HepG2 (cell line): Measurements from ENCODE around the gene DSTN. TPM values are rescaled to one million over a fixed set of nuclear protein-coding genes. Genes with fewer than 3 reads are reported as not detected.

Source experiments
- AGO1 ChIP-seq: fragments of 200-400 bp; formaldehyde crosslinking; IDR thresholded peaks from 2 replicates; pipeline ENCODE4 v1.6.1; 2017; ENCODE audit warnings: mild to moderate bottlenecking, low read depth, low read length, moderate library complexity; ENCODE audit not compliant: poor library complexity, severe bottlenecking
- MEIS2 ChIP-seq: sonication (generic); formaldehyde crosslinking; IDR thresholded peaks from 2 replicates; pipeline ENCODE4 v1.9.0; 2021; ENCODE audit warnings: mild to moderate bottlenecking, missing genetic modification reagents
- NR2C2 ChIP-seq: sonication (generic); formaldehyde crosslinking; IDR thresholded peaks from 2 replicates; pipeline ENCODE4 v1.4.0; 2020; ENCODE audit warnings: missing genetic modification reagents, mild to moderate bottlenecking, moderate library complexity, borderline replicate concordance
- RBM22 ChIP-seq: fragments of 200-400 bp; formaldehyde crosslinking; optimal IDR thresholded peaks from 2 replicates; pipeline ENCODE3; 2017; ENCODE audit warnings: mild to moderate bottlenecking, low read length, moderate library complexity
- SRY ChIP-seq: sonication (generic); formaldehyde crosslinking; IDR thresholded peaks from 2 replicates; pipeline ENCODE4 v1.8.0; 2022; ENCODE audit warnings: mild to moderate bottlenecking, missing genetic modification reagents
- ZNF382 ChIP-seq: sonication (generic); formaldehyde crosslinking; IDR thresholded peaks from 2 replicates; pipeline ENCODE4 v1.5.0; 2020; ENCODE audit warnings: missing genetic modification reagents, mild to moderate bottlenecking, borderline replicate concordance
- ZNF605 ChIP-seq: sonication (generic); formaldehyde crosslinking; IDR thresholded peaks from 2 replicates; pipeline ENCODE4 v1.8.0; 2022; ENCODE audit warnings: mild to moderate bottlenecking, missing genetic modification reagents
- ZSCAN21 ChIP-seq: sonication (generic); formaldehyde crosslinking; IDR thresholded peaks from 2 replicates; pipeline ENCODE4 v1.8.0; 2022; ENCODE audit warnings: mild to moderate bottlenecking, missing genetic modification reagents, moderate library complexity, borderline replicate concordance
- polyA plus RNA-seq, 8 experiments: library from polyadenylated mRNA; depleted of rRNA in 3 of 8; stranded (reverse) in 7 of 8; unstranded in 1 of 8; fragments of >200 nt; fragmentation: Illumina TruSeq in 4 of 8; extraction: Trizol in 4 of 8; gene quantifications; 2 replicates each; pipeline versions ENCODE4 v1.2.1 to v1.2.3, GENCODE V29; 2011 to 2016; ENCODE audit warnings: low read depth in 4 of 8, missing spikeins in 1 of 8, mixed read lengths in 1 of 8; ENCODE audit not compliant: insufficient read depth in 1 of 8
- total RNA-seq, 5 experiments: library from RNA; depleted of rRNA; stranded (reverse); fragments of >200 nt; fragmentation: Illumina TruSeq; extraction: Trizol; gene quantifications; 2 replicates each; pipeline ENCODE4 v1.2.3, GENCODE V29; 2016; ENCODE audit warnings: low read depth in 1 of 5
- TF ChIP-seq, protein P1 (sequence below): sonication (generic); formaldehyde crosslinking; IDR thresholded peaks from 2 replicates; pipeline ENCODE4 v1.4.0; 2020; ENCODE audit warnings: mild to moderate bottlenecking, low read depth, missing genetic modification reagents
- TF ChIP-seq, protein P2 (sequence below): sonication (generic); formaldehyde crosslinking; IDR thresholded peaks from 2 replicates; pipeline ENCODE4 v1.4.0; 2020; ENCODE audit warnings: missing genetic modification reagents
- TF ChIP-seq, protein P3 (sequence below): sonication (generic); formaldehyde crosslinking; IDR thresholded peaks from 2 replicates; pipeline ENCODE4 v1.5.1; 2020; ENCODE audit warnings: mild to moderate bottlenecking, missing genetic modification reagents, borderline replicate concordance
- TF ChIP-seq, protein P4 (sequence below): sonication (generic); formaldehyde crosslinking; IDR thresholded peaks from 2 replicates; pipeline ENCODE4 v1.4.0; 2020; ENCODE audit warnings: missing genetic modification reagents
- TF ChIP-seq, protein P5 (sequence below): sonication (generic); formaldehyde crosslinking; IDR thresholded peaks from 2 replicates; pipeline ENCODE4 v1.4.0; 2020; ENCODE audit warnings: missing genetic modification reagents
- TF ChIP-seq, protein P6 (sequence below): sonication (generic); formaldehyde crosslinking; IDR thresholded peaks from 2 replicates; pipeline ENCODE4 v1.4.0; 2020; ENCODE audit warnings: mild to moderate bottlenecking, missing genetic modification reagents

Gene DSTN
- total and polyA plus RNA-seq, 2 of the 13 experiments (the other 11 are each of a cell fraction or from before 2014, with no cell fraction given), result 27.6 to 106 TPM

DNA sequence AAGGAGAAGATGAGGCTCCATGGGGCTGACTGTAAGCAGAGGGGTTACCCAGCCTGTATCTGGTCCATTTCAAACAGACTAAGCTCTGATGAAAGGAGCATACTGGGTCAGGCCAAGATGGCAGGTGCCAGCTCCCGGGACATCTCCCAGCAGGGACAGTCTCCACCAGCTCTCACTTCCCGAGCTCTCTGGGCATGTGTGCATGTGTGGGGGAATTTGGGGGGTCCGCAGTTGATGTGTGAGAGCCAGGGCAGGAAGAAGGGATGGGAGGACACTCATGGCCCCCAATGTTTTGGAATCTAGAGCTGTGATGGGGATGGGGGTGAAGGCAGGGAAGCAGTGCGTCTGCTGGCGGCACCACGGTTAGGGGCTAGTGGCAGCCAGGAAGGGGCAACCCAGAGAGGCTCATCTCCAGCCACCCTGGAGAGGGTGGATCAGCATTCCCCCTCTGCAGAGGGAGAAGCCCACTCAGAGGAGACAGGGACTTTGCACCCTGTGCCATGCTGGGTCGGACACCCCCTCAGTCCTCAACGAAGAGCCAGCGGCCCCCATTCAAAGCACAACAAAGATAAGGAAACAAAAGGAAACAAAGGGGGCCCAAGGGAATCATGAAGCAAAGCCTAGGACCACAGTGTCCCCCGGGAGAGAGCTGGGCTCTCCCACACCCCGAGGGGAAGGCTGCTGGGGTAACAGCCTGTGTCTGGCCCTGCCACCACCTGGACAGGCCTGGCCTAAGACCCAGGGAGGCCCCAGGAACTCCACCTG lies 52.4 kb downstream of the DSTN start (continued):
- TF ChIP-seq, protein P1, sequence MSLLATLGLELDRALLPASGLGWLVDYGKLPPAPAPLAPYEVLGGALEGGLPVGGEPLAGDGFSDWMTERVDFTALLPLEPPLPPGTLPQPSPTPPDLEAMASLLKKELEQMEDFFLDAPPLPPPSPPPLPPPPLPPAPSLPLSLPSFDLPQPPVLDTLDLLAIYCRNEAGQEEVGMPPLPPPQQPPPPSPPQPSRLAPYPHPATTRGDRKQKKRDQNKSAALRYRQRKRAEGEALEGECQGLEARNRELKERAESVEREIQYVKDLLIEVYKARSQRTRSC (CRISPR knock-in tag), result no peak
- TF ChIP-seq NR2C2 (CRISPR knock-in tag), result 0 out of 2 replicates have a peak, but pooled peaks have one; percentile 23
- TF ChIP-seq SRY (CRISPR knock-in tag), result no peak
- no peak for TF ChIP-seq ZSCAN21
- TF ChIP-seq ZNF382 (CRISPR knock-in tag), result no peak
- TF ChIP-seq, protein P2, sequence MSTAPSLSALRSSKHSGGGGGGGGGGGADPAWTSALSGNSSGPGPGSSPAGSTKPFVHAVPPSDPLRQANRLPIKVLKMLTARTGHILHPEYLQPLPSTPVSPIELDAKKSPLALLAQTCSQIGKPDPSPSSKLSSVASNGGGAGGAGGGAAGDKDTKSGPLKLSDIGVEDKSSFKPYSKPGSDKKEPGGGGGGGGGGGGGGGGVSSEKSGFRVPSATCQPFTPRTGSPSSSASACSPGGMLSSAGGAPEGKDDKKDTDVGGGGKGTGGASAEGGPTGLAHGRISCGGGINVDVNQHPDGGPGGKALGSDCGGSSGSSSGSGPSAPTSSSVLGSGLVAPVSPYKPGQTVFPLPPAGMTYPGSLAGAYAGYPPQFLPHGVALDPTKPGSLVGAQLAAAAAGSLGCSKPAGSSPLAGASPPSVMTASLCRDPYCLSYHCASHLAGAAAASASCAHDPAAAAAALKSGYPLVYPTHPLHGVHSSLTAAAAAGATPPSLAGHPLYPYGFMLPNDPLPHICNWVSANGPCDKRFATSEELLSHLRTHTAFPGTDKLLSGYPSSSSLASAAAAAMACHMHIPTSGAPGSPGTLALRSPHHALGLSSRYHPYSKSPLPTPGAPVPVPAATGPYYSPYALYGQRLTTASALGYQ (CRISPR knock-in tag), result no peak
- no peak for TF ChIP-seq MEIS2 (CRISPR knock-in tag)
- peak; percentile 8 for TF ChIP-seq RBM22
- TF ChIP-seq AGO1, result no peak
- TF ChIP-seq ZNF605, result no peak
- TF ChIP-seq, protein P3, sequence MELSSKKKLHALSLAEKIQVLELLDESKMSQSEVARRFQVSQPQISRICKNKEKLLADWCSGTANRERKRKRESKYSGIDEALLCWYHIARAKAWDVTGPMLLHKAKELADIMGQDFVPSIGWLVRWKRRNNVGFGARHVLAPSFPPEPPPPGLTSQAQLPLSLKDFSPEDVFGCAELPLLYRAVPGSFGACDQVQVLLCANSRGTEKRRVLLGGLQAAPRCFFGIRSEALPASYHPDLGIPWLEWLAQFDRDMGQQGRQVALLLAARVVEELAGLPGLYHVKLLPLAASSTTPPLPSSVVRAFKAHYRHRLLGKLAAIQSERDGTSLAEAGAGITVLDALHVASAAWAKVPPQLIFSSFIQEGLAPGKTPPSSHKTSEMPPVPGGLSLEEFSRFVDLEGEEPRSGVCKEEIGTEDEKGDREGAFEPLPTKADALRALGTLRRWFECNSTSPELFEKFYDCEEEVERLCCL (CRISPR knock-in tag), result no peak
- TF ChIP-seq, protein P4, sequence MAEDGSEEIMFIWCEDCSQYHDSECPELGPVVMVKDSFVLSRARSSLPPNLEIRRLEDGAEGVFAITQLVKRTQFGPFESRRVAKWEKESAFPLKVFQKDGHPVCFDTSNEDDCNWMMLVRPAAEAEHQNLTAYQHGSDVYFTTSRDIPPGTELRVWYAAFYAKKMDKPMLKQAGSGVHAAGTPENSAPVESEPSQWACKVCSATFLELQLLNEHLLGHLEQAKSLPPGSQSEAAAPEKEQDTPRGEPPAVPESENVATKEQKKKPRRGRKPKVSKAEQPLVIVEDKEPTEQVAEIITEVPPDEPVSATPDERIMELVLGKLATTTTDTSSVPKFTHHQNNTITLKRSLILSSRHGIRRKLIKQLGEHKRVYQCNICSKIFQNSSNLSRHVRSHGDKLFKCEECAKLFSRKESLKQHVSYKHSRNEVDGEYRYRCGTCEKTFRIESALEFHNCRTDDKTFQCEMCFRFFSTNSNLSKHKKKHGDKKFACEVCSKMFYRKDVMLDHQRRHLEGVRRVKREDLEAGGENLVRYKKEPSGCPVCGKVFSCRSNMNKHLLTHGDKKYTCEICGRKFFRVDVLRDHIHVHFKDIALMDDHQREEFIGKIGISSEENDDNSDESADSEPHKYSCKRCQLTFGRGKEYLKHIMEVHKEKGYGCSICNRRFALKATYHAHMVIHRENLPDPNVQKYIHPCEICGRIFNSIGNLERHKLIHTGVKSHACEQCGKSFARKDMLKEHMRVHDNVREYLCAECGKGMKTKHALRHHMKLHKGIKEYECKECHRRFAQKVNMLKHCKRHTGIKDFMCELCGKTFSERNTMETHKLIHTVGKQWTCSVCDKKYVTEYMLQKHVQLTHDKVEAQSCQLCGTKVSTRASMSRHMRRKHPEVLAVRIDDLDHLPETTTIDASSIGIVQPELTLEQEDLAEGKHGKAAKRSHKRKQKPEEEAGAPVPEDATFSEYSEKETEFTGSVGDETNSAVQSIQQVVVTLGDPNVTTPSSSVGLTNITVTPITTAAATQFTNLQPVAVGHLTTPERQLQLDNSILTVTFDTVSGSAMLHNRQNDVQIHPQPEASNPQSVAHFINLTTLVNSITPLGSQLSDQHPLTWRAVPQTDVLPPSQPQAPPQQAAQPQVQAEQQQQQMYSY, result no peak
- TF ChIP-seq, protein P5, sequence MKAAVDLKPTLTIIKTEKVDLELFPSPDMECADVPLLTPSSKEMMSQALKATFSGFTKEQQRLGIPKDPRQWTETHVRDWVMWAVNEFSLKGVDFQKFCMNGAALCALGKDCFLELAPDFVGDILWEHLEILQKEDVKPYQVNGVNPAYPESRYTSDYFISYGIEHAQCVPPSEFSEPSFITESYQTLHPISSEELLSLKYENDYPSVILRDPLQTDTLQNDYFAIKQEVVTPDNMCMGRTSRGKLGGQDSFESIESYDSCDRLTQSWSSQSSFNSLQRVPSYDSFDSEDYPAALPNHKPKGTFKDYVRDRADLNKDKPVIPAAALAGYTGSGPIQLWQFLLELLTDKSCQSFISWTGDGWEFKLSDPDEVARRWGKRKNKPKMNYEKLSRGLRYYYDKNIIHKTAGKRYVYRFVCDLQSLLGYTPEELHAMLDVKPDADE (CRISPR knock-in tag), result no peak
- TF ChIP-seq, protein P6, sequence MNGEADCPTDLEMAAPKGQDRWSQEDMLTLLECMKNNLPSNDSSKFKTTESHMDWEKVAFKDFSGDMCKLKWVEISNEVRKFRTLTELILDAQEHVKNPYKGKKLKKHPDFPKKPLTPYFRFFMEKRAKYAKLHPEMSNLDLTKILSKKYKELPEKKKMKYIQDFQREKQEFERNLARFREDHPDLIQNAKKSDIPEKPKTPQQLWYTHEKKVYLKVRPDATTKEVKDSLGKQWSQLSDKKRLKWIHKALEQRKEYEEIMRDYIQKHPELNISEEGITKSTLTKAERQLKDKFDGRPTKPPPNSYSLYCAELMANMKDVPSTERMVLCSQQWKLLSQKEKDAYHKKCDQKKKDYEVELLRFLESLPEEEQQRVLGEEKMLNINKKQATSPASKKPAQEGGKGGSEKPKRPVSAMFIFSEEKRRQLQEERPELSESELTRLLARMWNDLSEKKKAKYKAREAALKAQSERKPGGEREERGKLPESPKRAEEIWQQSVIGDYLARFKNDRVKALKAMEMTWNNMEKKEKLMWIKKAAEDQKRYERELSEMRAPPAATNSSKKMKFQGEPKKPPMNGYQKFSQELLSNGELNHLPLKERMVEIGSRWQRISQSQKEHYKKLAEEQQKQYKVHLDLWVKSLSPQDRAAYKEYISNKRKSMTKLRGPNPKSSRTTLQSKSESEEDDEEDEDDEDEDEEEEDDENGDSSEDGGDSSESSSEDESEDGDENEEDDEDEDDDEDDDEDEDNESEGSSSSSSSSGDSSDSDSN (CRISPR knock-in tag), result 0 out of 2 replicates have a peak, but pooled peaks have one; percentile 19
